HG03457 (cell line): ENCODE data around the gene SEC24D.

ENCODE experiments used
- ATAC-seq: cut with Tn5 transposase; IDR thresholded peaks from one replicate; pipeline ENCODE4 v1.9.1; 2021; ENCODE audit warnings: moderate number of reproducible peaks; ENCODE audit not compliant: unreplicated experiment

SEC24D gene

GRCh38 chr4:118843237-118843636 is 7.3 kb upstream of the SEC24D start:
- ATAC-seq = no peak

- no peak for ATAC-seq
Observed at GRCh38 chr4:118842055-118842454, 6.1 kb upstream of the SEC24D start.

GRCh38 chr4:118839221-118839927 is 3.4 kb upstream of the SEC24D start:
- no peak for ATAC-seq

GRCh38 chr4:118837121-118837507 is 1.2 kb upstream of the SEC24D start:
- no peak for ATAC-seq

GRCh38 chr4:118836301-118837120 is 585 bp upstream of the SEC24D start:
- ATAC-seq = peak; percentile 33

GRCh38 chr4:118834960-118835569 is 861 bp downstream of the SEC24D start:
- peak; percentile 66 for ATAC-seq

- no peak for ATAC-seq
Observed at GRCh38 chr4:118834070-118834469, 1.9 kb downstream of the SEC24D start.

- ATAC-seq = no peak
Observed at GRCh38 chr4:118833192-118833820, 2.6 kb downstream of the SEC24D start.

- ATAC-seq = no peak
Observed at GRCh38 chr4:118829107-118829506, 6.8 kb downstream of the SEC24D start.

GRCh38 chr4:118826723-118827444 is 9.0 kb downstream of the SEC24D start:
- no peak for ATAC-seq

- no peak for ATAC-seq
Observed at GRCh38 chr4:118825799-118826198, 10.1 kb downstream of the SEC24D start.

GRCh38 chr4:118824141-118824540 is 11.8 kb downstream of the SEC24D start:
- no peak for ATAC-seq

GRCh38 chr4:118823471-118823870 is 12.5 kb downstream of the SEC24D start:
- ATAC-seq = no peak

- ATAC-seq = no peak
Observed at GRCh38 chr4:118821590-118822293, 14.2 kb downstream of the SEC24D start.

- no peak for ATAC-seq
Observed at GRCh38 chr4:118817178-118817930, 18.6 kb downstream of the SEC24D start.

GRCh38 chr4:118816538-118817177 is 19.3 kb downstream of the SEC24D start:
- ATAC-seq = no peak

- no peak for ATAC-seq
Observed at GRCh38 chr4:118814891-118815290, 21.0 kb downstream of the SEC24D start.

- ATAC-seq = no peak
Observed at GRCh38 chr4:118814058-118814457, 21.9 kb downstream of the SEC24D start.

GRCh38 chr4:118813561-118813960 is 22.4 kb downstream of the SEC24D start:
- ATAC-seq = no peak
